ENCODE data around the gene HYOU1.

The HYOU1 gene

GRCh38 chr11:119048644-119049043 is 8.4 kb downstream of the HYOU1 start:
- ATAC-seq: no peak
- TF ChIP-seq ESRRG (CRISPR knock-in tag; IDR thresholded peaks at IDR 0.05) (no peak), CSRNP3 (CRISPR knock-in tag; IDR thresholded peaks at IDR 0.05) (no peak), POU6F1 (CRISPR knock-in tag; IDR thresholded peaks at IDR 0.05; ENCODE audit: borderline replicate concordance, low read depth) (no peak), TSHZ2 (CRISPR knock-in tag; IDR thresholded peaks at IDR 0.05) (no peak), ZFP30 (CRISPR knock-in tag; IDR thresholded peaks at IDR 0.05) (no peak), ZNF70 (CRISPR knock-in tag; IDR thresholded peaks at IDR 0.05) (no peak)

- ATAC-seq: no peak
- no peak for TF ChIP-seq BACH2 (CRISPR knock-in tag; IDR thresholded peaks at IDR 0.05; ENCODE audit: borderline replicate concordance)
- no peak for TF ChIP-seq CSRNP3 (CRISPR knock-in tag; IDR thresholded peaks at IDR 0.05)
- no peak for TF ChIP-seq PATZ1 (CRISPR knock-in tag; IDR thresholded peaks at IDR 0.05; ENCODE audit: borderline replicate concordance)
- TF ChIP-seq POU6F1 (CRISPR knock-in tag; IDR thresholded peaks at IDR 0.05; ENCODE audit: borderline replicate concordance, low read depth): no peak
- TF ChIP-seq ZFP30 (CRISPR knock-in tag; IDR thresholded peaks at IDR 0.05): no peak
- no peak for TF ChIP-seq ZNF70 (CRISPR knock-in tag; IDR thresholded peaks at IDR 0.05)
- no peak for TF ChIP-seq CREB5 (CRISPR knock-in tag; IDR thresholded peaks at IDR 0.05; ENCODE audit: low read depth)
- no peak for TF ChIP-seq ESRRG (CRISPR knock-in tag; IDR thresholded peaks at IDR 0.05)
- TF ChIP-seq PPARA (CRISPR knock-in tag; IDR thresholded peaks at IDR 0.05; ENCODE audit: borderline replicate concordance): no peak
- TF ChIP-seq TOX (CRISPR knock-in tag; IDR thresholded peaks at IDR 0.05; ENCODE audit: borderline replicate concordance): no peak
- no peak for TF ChIP-seq ZNF565 (CRISPR knock-in tag; conservative IDR thresholded peaks at IDR 0.05; ENCODE audit: low read depth)
- TF ChIP-seq OSR1 (CRISPR knock-in tag; IDR thresholded peaks at IDR 0.05): no peak
- no peak for TF ChIP-seq ZNF8 (CRISPR knock-in tag; IDR thresholded peaks at IDR 0.05)
- no peak for TF ChIP-seq ISL1 (CRISPR knock-in tag; IDR thresholded peaks at IDR 0.05)
- TF ChIP-seq ZFP3 (CRISPR knock-in tag; IDR thresholded peaks at IDR 0.05): no peak
- no peak for TF ChIP-seq ARNTL (CRISPR knock-in tag; IDR thresholded peaks at IDR 0.05; ENCODE audit: borderline replicate concordance, low read depth)
- TF ChIP-seq ZC3H10 (CRISPR knock-in tag; IDR thresholded peaks at IDR 0.05): no peak
Measured at GRCh38 chr11:119047205-119047604, 9.8 kb downstream of the HYOU1 start.

Data from SK-N-SH treated with all-trans-retinoic acid at 6 μM for 48 hours (cell line).